K562 (cell line): ENCODE measurements around the gene DCAF7. TPM values are rescaled to one million over a fixed set of nuclear protein-coding genes. Genes with fewer than 3 reads are reported as not detected.

Experiments
- ATAC-seq: fragments of 200-7000 bp; cut with Tn5 transposase; 3 replicates; pipeline ENCODE4 v1.9.1; 2020; ENCODE audit warnings: moderate library complexity
- BruUV-seq: library from RNA; stranded (reverse); fragments of 400-500 nt; replicated peaks from 2 replicates; lab custom pipeline; 2021; lab: Mats Ljungman, UMichigan
- CTCF ChIA-PET: fragments of 300-600 bp; formaldehyde crosslinking; extraction: SDS; loops from one replicate; lab custom pipeline; 2021; ENCODE audit warnings: low intra/inter-chr PET ratio; lab: Yijun Ruan, JAX
- POLR2A ChIA-PET: fragments of 300-600, 350-650 bp; sonication (Branson Sonifier 250); formaldehyde crosslinking; extraction: SDS; loops from one replicate; lab custom pipeline; 2021; ENCODE audit warnings: antibody characterized with exemption, inconsistent platforms; lab: Yijun Ruan, JAX
- DNase-seq, 4 experiments: peaks; one replicate each; pipeline versions ENCODE4 v3.0.0 to v3.0.0-alpha.2; 2011 to 2018; ENCODE audit warnings: low spot score in 3 of 4, mixed read lengths in 3 of 4; ENCODE audit errors: extremely low read depth in 1 of 4
- FAIRE-seq: peaks from 2 replicates; lab custom pipeline; 2011; peaks lifted over from hg19 to GRCh38; lab: Jason Lieb, UNC
- H2AFZ ChIP-seq: 2 replicates; pipeline ENCODE4 v1.6.0; 2011; ENCODE audit warnings: low read depth, low read length, control low read depth, inconsistent platforms
- H3K27ac ChIP-seq: fragments of 200-600 bp; 3 replicates; pipeline ENCODE4 v1.8.0; 2011; ENCODE audit warnings: low read depth, mild to moderate bottlenecking, control low read depth, inconsistent platforms, low read length, moderate library complexity, mixed read lengths; ENCODE audit errors: extremely low read depth
- H3K27me3 ChIP-seq, 2 experiments: fragments of 300-600 bp in 1 of 2; 2 replicates in 1 of 2; 3 replicates in 1 of 2; pipeline versions ENCODE4 v1.6.0 to v1.8.0; 2011; ENCODE audit warnings: inconsistent platforms in 2 of 2, low read length in 2 of 2, mild to moderate bottlenecking in 1 of 2, mixed read lengths in 1 of 2, moderate library complexity in 1 of 2; ENCODE audit not compliant: control insufficient read depth in 2 of 2, insufficient read depth in 2 of 2
- H3K36me3 ChIP-seq: fragments of 300-600 bp; 3 replicates; pipeline ENCODE4 v1.8.0; 2011; ENCODE audit warnings: mild to moderate bottlenecking, low read length, inconsistent platforms; ENCODE audit not compliant: control insufficient read depth, insufficient read depth
- H3K4me1 ChIP-seq, 2 experiments: fragments of 200-600 bp in 1 of 2; replicated peaks in 1 of 2; 2 replicates in 1 of 2; 3 replicates in 1 of 2; pipeline versions ENCODE4 v1.5.1 to v1.8.0; 2011; ENCODE audit warnings: inconsistent platforms in 2 of 2, low read length in 2 of 2, mild to moderate bottlenecking in 1 of 2, mixed read lengths in 1 of 2, moderate library complexity in 1 of 2; ENCODE audit not compliant: control insufficient read depth in 2 of 2, insufficient read depth in 2 of 2
- H3K4me2 ChIP-seq: 2 replicates; pipeline ENCODE4 v1.6.1; 2011; ENCODE audit warnings: low read length, control low read depth, inconsistent platforms, mixed read lengths; ENCODE audit not compliant: insufficient read depth
- H3K4me3 ChIP-seq: fragments of 200-600 bp; sonication (generic), shearing (Covaris generic); 2 replicates; pipeline ENCODE4 v1.5.1; 2016; ENCODE audit warnings: control low read depth, inconsistent platforms
- H3K79me2 ChIP-seq: fragments of 200-600 bp; 3 replicates; pipeline ENCODE4 v1.8.0; 2011; ENCODE audit warnings: low read length, inconsistent platforms; ENCODE audit not compliant: control insufficient read depth, insufficient read depth
- H3K9ac ChIP-seq, 2 experiments: 2 replicates each; pipeline versions ENCODE4 v1.6.0 to v1.6.1; 2011; ENCODE audit warnings: low read depth in 2 of 2, low read length in 2 of 2, control low read depth in 1 of 2, inconsistent platforms in 1 of 2, mild to moderate bottlenecking in 1 of 2, mixed read lengths in 1 of 2; ENCODE audit not compliant: insufficient read depth in 1 of 2
- H3K9me1 ChIP-seq: one replicate; pipeline ENCODE4 v1.6.0; 2011; ENCODE audit warnings: inconsistent platforms, mild to moderate bottlenecking, low read length, moderate library complexity; ENCODE audit not compliant: control insufficient read depth, insufficient read depth
- H3K9me3 ChIP-seq: replicated peaks from 2 replicates; pipeline ENCODE4 v1.5.1; 2011; ENCODE audit warnings: low read depth, low read length, inconsistent platforms; ENCODE audit not compliant: control insufficient read depth, insufficient read depth
- H4K20me1 ChIP-seq: replicated peaks from 2 replicates; pipeline ENCODE4 v1.6.1; 2011; ENCODE audit warnings: low read length, inconsistent platforms, mixed read lengths; ENCODE audit not compliant: control insufficient read depth, insufficient read depth
- ARID1B ChIP-seq: fragments of 450-650 bp; IDR thresholded peaks from 2 replicates; pipeline ENCODE4 v1.6.1; 2016; ENCODE audit warnings: antibody characterized with exemption, mild to moderate bottlenecking, inconsistent platforms
- ARNT ChIP-seq, 2 experiments: fragments of 450-650 bp; IDR thresholded peaks; 2 replicates each; pipeline ENCODE4 v1.6.1; 2016; ENCODE audit warnings: mild to moderate bottlenecking in 1 of 2
- BRD9 ChIP-seq: fragments of 450-650 bp; IDR thresholded peaks from 2 replicates; pipeline ENCODE4 v1.6.1; 2018; ENCODE audit warnings: low read depth; ENCODE audit not compliant: partially characterized antibody
- CEBPB ChIP-seq: fragments of 450-650 bp; IDR thresholded peaks from 2 replicates; pipeline ENCODE4 v1.6.1; 2016; ENCODE audit warnings: missing genetic modification characterization, missing compliant biosample characterization
- CEBPG ChIP-seq, 3 experiments: fragments of 200-800 bp in 1 of 3; sonication (Bioruptor generic) in 1 of 3; sonication (generic) in 1 of 3; formaldehyde crosslinking in 1 of 3; IDR thresholded peaks in 2 of 3; conservative IDR thresholded peaks in 1 of 3; 2 replicates each; pipeline versions ENCODE4 v1.6.1 to v1.8.0; 2016 to 2022; ENCODE audit warnings: missing compliant biosample characterization in 2 of 3, missing genetic modification characterization in 2 of 3, mild to moderate bottlenecking in 1 of 3, missing genetic modification reagents in 1 of 3
- DPF2 ChIP-seq: fragments of 450-650 bp; IDR thresholded peaks from 2 replicates; pipeline ENCODE4 v1.6.1; 2016
- ETV5 ChIP-seq: sonication (generic); formaldehyde crosslinking; IDR thresholded peaks from 2 replicates; pipeline ENCODE4 v1.4.0; 2020; ENCODE audit warnings: low read depth, mild to moderate bottlenecking, missing genetic modification reagents
- ETV6 ChIP-seq, 3 experiments: fragments of 150-350 bp in 1 of 3; sonication (generic) in 1 of 3; formaldehyde crosslinking in 1 of 3; IDR thresholded peaks; 2 replicates each; pipeline versions ENCODE4 v1.6.1 to v1.8.0; 2014 to 2022; ENCODE audit warnings: borderline replicate concordance in 2 of 3, low read depth in 2 of 3, antibody characterized with exemption in 1 of 3, low read length in 1 of 3, mild to moderate bottlenecking in 1 of 3, missing genetic modification reagents in 1 of 3
- NCOA6 ChIP-seq: fragments of 450-650 bp; IDR thresholded peaks from 2 replicates; pipeline ENCODE4 v1.6.1; 2017; ENCODE audit warnings: mild to moderate bottlenecking
- NONO ChIP-seq, 2 experiments: fragments of 200-400 bp in 1 of 2; fragments of 450-650 bp in 1 of 2; formaldehyde crosslinking in 1 of 2; IDR thresholded peaks; 2 replicates each; pipeline ENCODE4 v1.6.1; 2017; ENCODE audit warnings: low read depth in 2 of 2, mild to moderate bottlenecking in 2 of 2, moderate library complexity in 2 of 2, low read length in 1 of 2
- RB1 ChIP-seq: fragments of 450-650 bp; IDR thresholded peaks from 2 replicates; pipeline ENCODE4 v1.6.1; 2017; ENCODE audit warnings: low read depth, mild to moderate bottlenecking
- SMARCA5 ChIP-seq: fragments of 450-650 bp; IDR thresholded peaks from 2 replicates; pipeline ENCODE4 v1.6.1; 2016
- SMARCC2 ChIP-seq: fragments of 450-650 bp; IDR thresholded peaks from 2 replicates; pipeline ENCODE4 v1.6.1; 2017; ENCODE audit warnings: antibody characterized with exemption, moderate library complexity, mild to moderate bottlenecking, low read depth
- ZEB2 ChIP-seq: fragments of 450-650 bp; IDR thresholded peaks from 2 replicates; pipeline ENCODE4 v1.6.1; 2016
- ZFX ChIP-seq: sonication (generic); formaldehyde crosslinking; IDR thresholded peaks from 2 replicates; pipeline ENCODE4 v1.8.0; 2022; ENCODE audit warnings: mild to moderate bottlenecking, missing genetic modification reagents, moderate library complexity
- ZNF184 ChIP-seq: sonication (generic); formaldehyde crosslinking; IDR thresholded peaks from 2 replicates; pipeline ENCODE4 v1.5.0; 2020; ENCODE audit warnings: missing genetic modification reagents
- ZNF436 ChIP-seq: fragments of 250-450, 450-650 bp; sonication (Bioruptor Pico); formaldehyde crosslinking; IDR thresholded peaks from 2 replicates; pipeline ENCODE4 v1.7.0; 2020; ENCODE audit warnings: mild to moderate bottlenecking
- WGBS: fragments of 100-300 bp; shearing (Covaris generic); methylation state at CpG from one replicate; pipeline ENCODE4 v1.1.6; 2016; ENCODE audit warnings: low coverage, mixed read lengths; ENCODE audit not compliant: insufficient coverage; ENCODE audit errors: missing lambda C conversion rate; 5-methylcytosine and 5-hydroxymethylcytosine counted together
- in situ Hi-C: fragments of 300-500 bp; cut with MboI; formaldehyde crosslinking; loops from 4 replicates; pipeline ENCODE4 v1.15.0; 2018; ENCODE audit warnings: inconsistent platforms, mixed read lengths
- intact Hi-C: fragments of 100-400 bp; cut with micrococcal nuclease; formaldehyde crosslinking; loops from 2 replicates; pipeline ENCODE4 v1.14.2; 2022
- polyA plus RNA-seq, 8 experiments: library from polyadenylated mRNA; depleted of rRNA in 4 of 8; stranded (reverse) in 5 of 8; unstranded in 3 of 8; fragments of >200 nt; fragmentation: Nextera tagmentation in 2 of 8; fragmentation: Illumina TruSeq in 1 of 8; extraction: Ambion mirVana in 2 of 8; extraction: Trizol in 1 of 8; gene quantifications; 2 replicates each; pipeline versions ENCODE4 v1.2.1 to v1.2.3, GENCODE V29; 2011 to 2014; ENCODE audit warnings: inconsistent platforms in 1 of 8, missing spikeins in 1 of 8
- total RNA-seq, 7 experiments: library from RNA; depleted of rRNA in 6 of 7; stranded (reverse); fragments of >200 nt in 6 of 7; fragmentation: Illumina TruSeq in 2 of 7; extraction: Trizol in 2 of 7; gene quantifications; 2 replicates each; pipeline versions ENCODE4 v1.2.1 to v1.2.3, GENCODE V29; 2011 to 2021; ENCODE audit warnings: low replicate concordance in 1 of 7

Gene DCAF7
- total and polyA plus RNA-seq, 9 of the 15 experiments (the other 6 are each of a cell fraction or from before 2014, with no cell fraction given), result 30.8 to 123 (median 40.2) TPM

DNA sequence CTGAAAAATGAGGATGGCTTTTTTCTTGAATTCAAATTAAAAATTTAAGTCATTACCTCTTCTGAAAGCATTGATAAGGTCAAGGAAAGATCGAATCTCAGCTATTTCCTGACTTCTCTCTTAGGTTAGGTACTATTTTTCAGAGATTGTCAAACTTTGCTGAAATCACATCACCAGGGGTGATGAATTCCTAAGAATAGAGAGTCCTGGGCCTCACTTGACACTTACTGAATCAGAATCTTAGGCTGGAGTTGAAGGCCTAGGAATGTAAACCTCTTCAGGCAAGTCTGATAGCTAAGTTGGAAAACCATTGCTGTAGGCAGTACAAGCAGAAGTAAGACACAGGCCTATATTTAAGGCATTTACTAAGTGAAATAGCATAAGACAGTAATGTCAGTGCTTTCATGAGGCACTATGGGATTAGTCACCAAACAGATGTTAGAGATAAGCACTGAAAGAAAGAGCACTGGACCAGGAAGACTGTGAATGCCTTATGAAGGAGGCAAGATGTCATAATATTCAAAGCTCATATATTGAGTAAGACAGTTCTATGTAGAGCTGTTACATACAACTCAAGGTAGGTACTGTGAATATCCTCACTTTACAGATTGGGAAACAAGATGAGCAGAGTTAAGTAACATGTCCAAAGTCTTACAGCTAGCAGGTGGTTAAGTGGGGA, 21.5 kb downstream of the DCAF7 start:
- peaks cover 15% of the 10 kb centered on the region for H4K20me1 ChIP-seq
- in situ Hi-C loops (no loop called here), intact Hi-C loops (no loop called here)
- H2AFZ ChIP-seq, result no peak overlapping the region
- DNase-seq, result peak; percentile 46 to 67 (median 57)
- no peaks in the 10 kb centered on the region for H3K27me3 ChIP-seq
- CTCF ChIA-PET, result interaction anchor here (0.6 kb wide), 1 partner anchor 637 kb away, joined by 3 read pairs; no protein-coding TSS in a partner anchor
- no peak overlapping the region; the same call in 1 of the 2 replicates for H3K4me2 ChIP-seq
- peak; percentile 89 for ATAC-seq
- peaks cover 4% of the 10 kb centered on the region for H3K9me1 ChIP-seq
- peaks cover 22% of the 10 kb centered on the region for H3K36me3 ChIP-seq
- POLR2A ChIA-PET, result interaction anchor here (0.6 to 1.0 kb wide), 2 partner anchors 17 to 404 kb away, joined by 4 read pairs; no protein-coding TSS in a partner anchor
- peaks cover 5% of the 10 kb centered on the region in 2 experiments; a peak in 2 of 5 replicates for H3K4me1 ChIP-seq
- 28% methylated on average over 1 of the region's 1 CpG for WGBS
- peaks cover 81% of the 10 kb centered on the region for H3K79me2 ChIP-seq
- no TSS peak for BruUV-seq
- H3K27ac ChIP-seq, result peak overlapping the region; percentile 3; the same call in 1 of the 3 replicates
- no peaks in the 10 kb centered on the region for H3K9me3 ChIP-seq
- FAIRE-seq, result peak; percentile 89
- H3K4me3 ChIP-seq, result no peak overlapping the region
- no peak overlapping the region for H3K9ac ChIP-seq
- no peak for TF ChIP-seq NONO (IDR thresholded peaks at IDR 0.05; ENCODE audit: low read depth in 2 of 2, low read length in 1 of 2)
- TF ChIP-seq CEBPB (tag), result peak; percentile 56
- 0 out of 2 replicates have a peak, but pooled peaks have one; percentile 54 for TF ChIP-seq SMARCC2
- no peak for TF ChIP-seq CEBPG (CRISPR knock-in tag; IDR thresholded peaks at IDR 0.05)
- TF ChIP-seq CEBPG (tag; conservative IDR thresholded peaks at IDR 0.05 in 1 of 2, IDR thresholded peaks at IDR 0.05 in 1 of 2), result peak; percentile 20 to 78; a peak in 2 of 4 replicates
- TF ChIP-seq SMARCA5, result no peak
- peak; percentile 80 for TF ChIP-seq ARID1B
- no peak for TF ChIP-seq ETV6 (IDR thresholded peaks at IDR 0.05; ENCODE audit: borderline replicate concordance in 1 of 2, low read depth in 2 of 2, low read length in 1 of 2)
- no peak for TF ChIP-seq ETV6 (CRISPR knock-in tag; IDR thresholded peaks at IDR 0.05; ENCODE audit: borderline replicate concordance)
- TF ChIP-seq ZNF184, result no peak
- TF ChIP-seq BRD9, result no peak
- no peak for TF ChIP-seq NCOA6
- TF ChIP-seq ZNF436 (CRISPR knock-in tag), result no peak
- TF ChIP-seq ARNT (IDR thresholded peaks at IDR 0.05), result 0 out of 4 replicates have a peak, but pooled peaks of 1 of the 2 experiments have one; percentile 31
- 0 out of 2 replicates have a peak, but pooled peaks have one; percentile 15 for TF ChIP-seq ZFX (CRISPR knock-in tag)
- no peak for TF ChIP-seq RB1
- no peak for TF ChIP-seq ZEB2
- TF ChIP-seq ETV5 (CRISPR knock-in tag), result no peak
- peak; percentile 87 for TF ChIP-seq DPF2
